Inferior parietal cortex (tissue), 1 donor: ENCODE results near the gene SLC4A4.

Source experiments
- DNase-seq: peaks from one replicate; pipeline ENCODE4 v3.0.0-alpha.2; 2016; ENCODE audit errors: extremely low spot score

The SLC4A4 gene

GRCh38 chr4:71537551-71538065, 198.8 kb downstream of the SLC4A4 start:
- no peak for DNase-seq

GRCh38 chr4:71538528-71538927, 199.7 kb downstream of the SLC4A4 start:
- DNase-seq: no peak

GRCh38 chr4:71540749-71541269, 202.0 kb downstream of the SLC4A4 start:
- no peak for DNase-seq

- DNase-seq: no peak
These were observed 202.7 kb downstream of the SLC4A4 start for GRCh38 chr4:71541541-71541940.

GRCh38 chr4:71545168-71545567, 206.3 kb downstream of the SLC4A4 start:
- DNase-seq: no peak

GRCh38 chr4:71549516-71550160, 210.8 kb downstream of the SLC4A4 start:
- DNase-seq: no peak

GRCh38 chr4:71550220-71551165, 211.7 kb downstream of the SLC4A4 start:
- no peak for DNase-seq

- DNase-seq: peak; percentile 41
These were observed 214.8 kb downstream of the SLC4A4 start for GRCh38 chr4:71553605-71554004.

GRCh38 chr4:71554025-71554424, 215.2 kb downstream of the SLC4A4 start:
- DNase-seq: no peak

GRCh38 chr4:71558248-71558647, 219.4 kb downstream of the SLC4A4 start:
- DNase-seq: no peak

GRCh38 chr4:71559957-71560571, 221.2 kb downstream of the SLC4A4 start:
- DNase-seq: no peak

GRCh38 chr4:71564775-71565174, 226.0 kb downstream of the SLC4A4 start:
- no peak for DNase-seq

GRCh38 chr4:71566856-71567255, 228.0 kb downstream of the SLC4A4 start:
- no peak for DNase-seq

GRCh38 chr4:71568131-71568530, 229.3 kb downstream of the SLC4A4 start:
- no peak for DNase-seq

GRCh38 chr4:71570492-71570891, 231.7 kb downstream of the SLC4A4 start:
- DNase-seq: no peak

GRCh38 chr4:71571346-71571745, 232.5 kb downstream of the SLC4A4 start:
- DNase-seq: no peak

- no peak for DNase-seq
These were observed 245.2 kb downstream of the SLC4A4 start for GRCh38 chr4:71583971-71584370.

- no peak for DNase-seq
These were observed 245.8 kb downstream of the SLC4A4 start for GRCh38 chr4:71584585-71584984.

GRCh38 chr4:71586087-71586763, 247.4 kb downstream of the SLC4A4 start:
- no peak for DNase-seq

- no peak for DNase-seq
These were observed 249.2 kb downstream of the SLC4A4 start for GRCh38 chr4:71587995-71588394.

GRCh38 chr4:71592793-71593192, 254.0 kb downstream of the SLC4A4 start:
- DNase-seq: no peak

GRCh38 chr4:71593311-71593710, 254.5 kb downstream of the SLC4A4 start:
- no peak for DNase-seq
